Measurements from ENCODE around the gene RYR3.
"Not testable (repeated sequence)": the region's sequence is repeated elsewhere in the genome, so short reads cannot be mapped to it uniquely, and the experiment has no call there.

Gene RYR3

GRCh38 chr15:33794453-33794852 lies 483.7 kb downstream of the RYR3 start:
- no peak for DNase-seq

GRCh38 chr15:33795070-33795469 lies 484.3 kb downstream of the RYR3 start:
- DNase-seq = no peak

GRCh38 chr15:33797651-33798050 lies 486.9 kb downstream of the RYR3 start:
- no peak for DNase-seq

- DNase-seq = no peak
These were observed 491.2 kb downstream of the RYR3 start for GRCh38 chr15:33801954-33802353.

- no peak for DNase-seq
These were observed 496.9 kb downstream of the RYR3 start for GRCh38 chr15:33807665-33808064.

GRCh38 chr15:33808720-33809457 lies 498.1 kb downstream of the RYR3 start:
- DNase-seq = no peak

- no peak for DNase-seq
These were observed 499.4 kb downstream of the RYR3 start for GRCh38 chr15:33810073-33810595.

GRCh38 chr15:33810806-33811205 lies 500.0 kb downstream of the RYR3 start:
- DNase-seq = no peak

- DNase-seq = no peak
These were observed 503.1 kb downstream of the RYR3 start for GRCh38 chr15:33813891-33814290.

GRCh38 chr15:33819499-33819898 lies 508.7 kb downstream of the RYR3 start:
- not testable (repeated sequence) for DNase-seq

GRCh38 chr15:33822479-33822878 lies 511.7 kb downstream of the RYR3 start:
- no peak for DNase-seq

- DNase-seq = no peak
These were observed 512.4 kb downstream of the RYR3 start for GRCh38 chr15:33823119-33823518.

- DNase-seq = no peak
These were observed 514.7 kb downstream of the RYR3 start for GRCh38 chr15:33825453-33825852.

- DNase-seq = no peak
These were observed 515.4 kb downstream of the RYR3 start for GRCh38 chr15:33826201-33826600.

- no peak for DNase-seq
These were observed 519.6 kb downstream of the RYR3 start for GRCh38 chr15:33830351-33830750.

- DNase-seq = no peak
These were observed 520.9 kb downstream of the RYR3 start for GRCh38 chr15:33831646-33832045.

- DNase-seq = no peak
These were observed 524.4 kb downstream of the RYR3 start for GRCh38 chr15:33834892-33835743.

- DNase-seq = no peak
These were observed 526.5 kb downstream of the RYR3 start for GRCh38 chr15:33837294-33837693.

GRCh38 chr15:33839540-33839939 lies 528.8 kb downstream of the RYR3 start:
- DNase-seq = no peak

GRCh38 chr15:33840615-33841014 lies 529.8 kb downstream of the RYR3 start:
- no peak for DNase-seq

- no peak for DNase-seq
These were observed 533.4 kb downstream of the RYR3 start for GRCh38 chr15:33844186-33844585.

- no peak for DNase-seq
These were observed 533.8 kb downstream of the RYR3 start for GRCh38 chr15:33844597-33844996.

- DNase-seq = no peak
These were observed 535.4 kb downstream of the RYR3 start for GRCh38 chr15:33846142-33846541.

- no peak for DNase-seq
These were observed 536.1 kb downstream of the RYR3 start for GRCh38 chr15:33846862-33847261.

Data from SHP77 treated with DMSO at 0.1 percent for 48 hours (cell line).